H9 (cell line): ENCODE measurements around the gene SELPLG. TPM values are rescaled to one million over a fixed set of nuclear protein-coding genes. Genes with fewer than 3 reads are reported as not detected.

ENCODE experiments used
- DNase-seq: peaks from one replicate; pipeline ENCODE4 v3.0.0-alpha.2; 2017
- H2AFZ ChIP-seq: one replicate; pipeline ENCODE4 v1.6.1; 2013; ENCODE audit warnings: mild to moderate bottlenecking, low read length, control low read depth, moderate library complexity
- H2AK5ac ChIP-seq: 2 replicates; pipeline ENCODE4 v1.6.1; 2013; ENCODE audit warnings: low read length, control low read depth, mixed read lengths; ENCODE audit not compliant: insufficient read length
- H2BK120ac ChIP-seq: one replicate; pipeline ENCODE4 v1.6.1; 2013; ENCODE audit warnings: low read depth, mild to moderate bottlenecking, low read length, control low read depth, inconsistent platforms; ENCODE audit not compliant: poor library complexity, severe bottlenecking
- H2BK12ac ChIP-seq: 2 replicates; pipeline ENCODE4 v1.6.1; 2013; ENCODE audit warnings: low read length, control low read depth, mixed read lengths, low read depth; ENCODE audit not compliant: insufficient read length
- H2BK15ac ChIP-seq: 2 replicates; pipeline ENCODE4 v1.6.1; 2013; ENCODE audit warnings: low read depth, low read length, control low read depth
- H2BK20ac ChIP-seq: one replicate; pipeline ENCODE4 v1.6.1; 2013; ENCODE audit warnings: low read depth, mild to moderate bottlenecking, low read length, control low read depth, inconsistent platforms; ENCODE audit not compliant: poor library complexity, severe bottlenecking
- H2BK5ac ChIP-seq: 2 replicates; pipeline ENCODE4 v1.6.1; 2013; ENCODE audit warnings: low read length, control low read depth, mixed read lengths; ENCODE audit not compliant: insufficient read length
- H3K14ac ChIP-seq: 2 replicates; pipeline ENCODE4 v1.6.1; 2013; ENCODE audit warnings: low read length, control low read depth; ENCODE audit not compliant: insufficient read depth
- H3K18ac ChIP-seq: 2 replicates; pipeline ENCODE4 v1.6.1; 2013; ENCODE audit warnings: low read depth, mild to moderate bottlenecking, mixed read lengths, low read length, control low read depth; ENCODE audit not compliant: insufficient read length
- H3K23ac ChIP-seq: 2 replicates; pipeline ENCODE4 v1.6.1; 2013; ENCODE audit warnings: low read length, control low read depth, mixed read lengths, low read depth; ENCODE audit not compliant: insufficient read length
- H3K23me2 ChIP-seq: 2 replicates; pipeline ENCODE4 v1.6.1; 2013; ENCODE audit warnings: low read depth, mild to moderate bottlenecking, mixed read lengths, low read length, control low read depth; ENCODE audit not compliant: insufficient read length, poor library complexity, severe bottlenecking
- H3K27ac ChIP-seq: 2 replicates; pipeline ENCODE4 v1.5.1; 2013; ENCODE audit warnings: low read length, control low read depth, mixed read lengths, low read depth; ENCODE audit not compliant: insufficient read length
- H3K27me3 ChIP-seq: 2 replicates; pipeline ENCODE4 v1.6.1; 2013; ENCODE audit warnings: low read length, control low read depth, inconsistent platforms; ENCODE audit not compliant: insufficient read depth
- H3K4ac ChIP-seq: 2 replicates; pipeline ENCODE4 v1.6.1; 2013; ENCODE audit warnings: low read depth, mild to moderate bottlenecking, control low read depth, inconsistent platforms, low read length, moderate library complexity
- H3K4me1 ChIP-seq: 2 replicates; pipeline ENCODE4 v1.6.1; 2013; ENCODE audit warnings: low read length, control low read depth, inconsistent platforms; ENCODE audit not compliant: insufficient read depth
- H3K4me2 ChIP-seq: 2 replicates; pipeline ENCODE4 v1.6.1; 2013; ENCODE audit warnings: low read length, control low read depth, mixed read lengths; ENCODE audit not compliant: insufficient read length, insufficient read depth
- H3K56ac ChIP-seq: 2 replicates; pipeline ENCODE4 v1.6.1; 2013; ENCODE audit warnings: low read depth, mild to moderate bottlenecking, mixed read lengths, low read length, control low read depth; ENCODE audit not compliant: insufficient read length
- H3K79me1 ChIP-seq: 2 replicates; pipeline ENCODE4 v1.6.1; 2013; ENCODE audit warnings: low read depth, mild to moderate bottlenecking, moderate library complexity, low read length, control low read depth, inconsistent platforms; ENCODE audit not compliant: insufficient read depth, poor library complexity, severe bottlenecking
- H3K79me2 ChIP-seq: 2 replicates; pipeline ENCODE4 v1.6.1; 2013; ENCODE audit warnings: low read length, control low read depth, inconsistent platforms; ENCODE audit not compliant: insufficient read depth
- H3K9ac ChIP-seq: 2 replicates; pipeline ENCODE4 v1.6.1; 2013; ENCODE audit warnings: low read length, control low read depth, mixed read lengths; ENCODE audit not compliant: insufficient read length; ENCODE audit errors: extremely low read depth
- H3K9me3 ChIP-seq: one replicate; pipeline ENCODE4 v1.6.1; 2013; ENCODE audit warnings: low read depth, low read length, inconsistent platforms; ENCODE audit not compliant: control insufficient read depth
- H3T11ph ChIP-seq: one replicate; pipeline ENCODE4 v1.6.1; 2013; ENCODE audit warnings: mild to moderate bottlenecking, low read length, control low read depth, inconsistent platforms
- H4K20me1 ChIP-seq: one replicate; pipeline ENCODE4 v1.6.1; 2013; ENCODE audit not compliant: control insufficient read depth, insufficient read length, insufficient read depth
- H4K5ac ChIP-seq: 2 replicates; pipeline ENCODE4 v1.6.1; 2013; ENCODE audit warnings: low read depth, mild to moderate bottlenecking, mixed read lengths, low read length, control low read depth; ENCODE audit not compliant: insufficient read length
- H4K8ac ChIP-seq: replicated peaks from 2 replicates; pipeline ENCODE4 v1.6.1; 2013; ENCODE audit warnings: low read length, control low read depth, mixed read lengths, low read depth; ENCODE audit not compliant: insufficient read length
- H4K91ac ChIP-seq: 2 replicates; pipeline ENCODE4 v1.6.1; 2013; ENCODE audit warnings: low read depth, mild to moderate bottlenecking, moderate library complexity, mixed read lengths, low read length, control low read depth; ENCODE audit not compliant: insufficient read length
- H3K27ac Mint-ChIP-seq, 3 experiments: 2 replicates in 2 of 3; 3 replicates in 1 of 3; pipeline ENCODE4 v1.8.0; 2020 to 2021; ENCODE audit warnings: mixed read lengths in 3 of 3, mild to moderate bottlenecking in 1 of 3, moderate library complexity in 1 of 3
- H3K27me3 Mint-ChIP-seq: 2 replicates; pipeline ENCODE4 v1.8.0; 2021; ENCODE audit warnings: low read depth, mild to moderate bottlenecking, moderate library complexity, mixed read lengths
- H3K36me3 Mint-ChIP-seq, 3 experiments: 2 replicates in 2 of 3; 3 replicates in 1 of 3; pipeline ENCODE4 v1.8.0; 2020 to 2021; ENCODE audit warnings: low read depth in 3 of 3, mixed read lengths in 3 of 3; ENCODE audit not compliant: insufficient read depth in 1 of 3
- H3K4me1 Mint-ChIP-seq, 2 experiments: 2 replicates each; pipeline ENCODE4 v1.8.0; 2020; ENCODE audit warnings: mixed read lengths in 2 of 2
- H3K4me3 Mint-ChIP-seq, 2 experiments: 2 replicates in 1 of 2; 3 replicates in 1 of 2; pipeline ENCODE4 v1.8.0; 2020 to 2021; ENCODE audit warnings: mild to moderate bottlenecking in 2 of 2, mixed read lengths in 2 of 2, moderate library complexity in 1 of 2
- H3K9me3 Mint-ChIP-seq, 2 experiments: 2 replicates in 1 of 2; 3 replicates in 1 of 2; pipeline ENCODE4 v1.8.0; 2020; ENCODE audit warnings: mild to moderate bottlenecking in 2 of 2, mixed read lengths in 2 of 2, moderate library complexity in 1 of 2
- WGBS: extraction: QIAGEN DNeasy Blood & Tissue Kit; methylation state at CpG from one replicate; pipeline ENCODE4 v1.1.7; 2013; ENCODE audit warnings: missing lambda C conversion rate, low lambda C conversion rate, mixed read lengths; ENCODE audit not compliant: insufficient read length; ENCODE audit errors: extremely low coverage; 5-methylcytosine and 5-hydroxymethylcytosine counted together
- total RNA-seq: library from RNA; stranded (reverse); gene quantifications from 2 replicates; pipeline ENCODE4 v1.2.1, GENCODE V29; 2021
- TF ChIP-seq, protein P1 (sequence below): fragments of 200-600 bp; sonication (generic); conservative IDR thresholded peaks from 3 replicates; pipeline ENCODE4 v1.8.0; 2021; ENCODE audit warnings: antibody characterized with exemption, mild to moderate bottlenecking

The SELPLG gene
- total RNA-seq, 1 experiment from 2014 or later: 0.15 TPM

DNA sequence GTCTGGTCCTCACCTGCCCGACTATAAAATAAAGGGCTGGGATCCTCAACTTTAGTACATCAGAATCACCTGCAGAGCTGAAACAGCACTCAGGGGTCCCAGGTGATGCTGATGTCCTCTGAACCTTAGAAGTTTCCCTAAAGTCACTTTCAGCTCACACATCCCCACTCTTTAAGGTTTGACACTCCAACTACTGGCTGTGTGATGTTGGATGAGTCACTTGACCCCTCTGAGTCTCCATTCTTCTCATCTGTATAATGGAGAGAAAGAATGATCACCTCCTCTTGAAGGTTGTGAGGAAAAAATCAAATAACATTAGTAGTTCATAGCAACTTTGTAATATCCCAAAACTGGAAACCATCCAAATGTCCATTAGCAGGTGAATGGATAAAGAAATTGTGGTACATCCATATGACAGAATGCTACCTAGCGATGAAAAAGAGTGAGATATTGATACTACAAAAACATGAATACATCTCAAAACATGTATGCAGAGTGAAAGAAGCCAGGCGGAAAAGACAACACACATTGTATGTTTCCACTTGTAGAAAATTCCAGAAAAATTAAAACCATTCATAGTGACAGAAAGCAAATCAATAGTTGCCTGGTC lies 49.1 kb downstream of the SELPLG start:
- Histone ChIP-seq H3K4ac (no peak overlapping the region), H4K91ac (no peak overlapping the region), H3K9ac (no peak overlapping the region), H2BK12ac (no peak overlapping the region), H2BK15ac (no peak overlapping the region), H3K9me3 (no peaks in the 10 kb centered on the region), H2BK5ac (no peak overlapping the region), H2AK5ac (no peak overlapping the region), H3K18ac (no peak overlapping the region), H3K23ac (no peak overlapping the region), H4K8ac (no peak overlapping the region), H4K20me1 (no peaks in the 10 kb centered on the region), H3K27me3 (no peaks in the 10 kb centered on the region), H2AFZ (no peak overlapping the region), H3K56ac (no peak overlapping the region), H2BK20ac (no peak overlapping the region), H3K4me1 (no peaks in the 10 kb centered on the region), H3K14ac (no peak overlapping the region), H3K27ac (no peak overlapping the region), H3K4me2 (no peak overlapping the region), H3K79me2 (no peaks in the 10 kb centered on the region), H2BK120ac (no peak overlapping the region), H3K79me1 (no peaks in the 10 kb centered on the region), H4K5ac (no peak overlapping the region), H3T11ph (no peak overlapping the region), H3K23me2 (no peaks in the 10 kb centered on the region)
- no CpG with 5 or more reads among the region's 3 CpGs for WGBS
- Mint-ChIP-seq H3K27me3 (no peaks in the 10 kb centered on the region), H3K4me3 (no peak overlapping the region), H3K9me3 (no peaks in the 10 kb centered on the region), H3K36me3 (no peaks in the 10 kb centered on the region), H3K4me1 (peaks cover 10 to 23% of the 10 kb centered on the region in 2 experiments), H3K27ac (no peak overlapping the region)
- TF ChIP-seq, protein P1, sequence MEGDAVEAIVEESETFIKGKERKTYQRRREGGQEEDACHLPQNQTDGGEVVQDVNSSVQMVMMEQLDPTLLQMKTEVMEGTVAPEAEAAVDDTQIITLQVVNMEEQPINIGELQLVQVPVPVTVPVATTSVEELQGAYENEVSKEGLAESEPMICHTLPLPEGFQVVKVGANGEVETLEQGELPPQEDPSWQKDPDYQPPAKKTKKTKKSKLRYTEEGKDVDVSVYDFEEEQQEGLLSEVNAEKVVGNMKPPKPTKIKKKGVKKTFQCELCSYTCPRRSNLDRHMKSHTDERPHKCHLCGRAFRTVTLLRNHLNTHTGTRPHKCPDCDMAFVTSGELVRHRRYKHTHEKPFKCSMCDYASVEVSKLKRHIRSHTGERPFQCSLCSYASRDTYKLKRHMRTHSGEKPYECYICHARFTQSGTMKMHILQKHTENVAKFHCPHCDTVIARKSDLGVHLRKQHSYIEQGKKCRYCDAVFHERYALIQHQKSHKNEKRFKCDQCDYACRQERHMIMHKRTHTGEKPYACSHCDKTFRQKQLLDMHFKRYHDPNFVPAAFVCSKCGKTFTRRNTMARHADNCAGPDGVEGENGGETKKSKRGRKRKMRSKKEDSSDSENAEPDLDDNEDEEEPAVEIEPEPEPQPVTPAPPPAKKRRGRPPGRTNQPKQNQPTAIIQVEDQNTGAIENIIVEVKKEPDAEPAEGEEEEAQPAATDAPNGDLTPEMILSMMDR: no peak
- DNase-seq: no peak
